COLO829 (cell line): ENCODE measurements around the gene PRSS2.
"Not testable (repeated sequence)": the region's sequence is repeated elsewhere in the genome, so short reads cannot be mapped to it uniquely, and the experiment has no call there.

ENCODE experiments used
- DNase-seq: peaks from one replicate; pipeline ENCODE4 v3.0.0; 2012; ENCODE audit warnings: low spot score

PRSS2 gene

DNA sequence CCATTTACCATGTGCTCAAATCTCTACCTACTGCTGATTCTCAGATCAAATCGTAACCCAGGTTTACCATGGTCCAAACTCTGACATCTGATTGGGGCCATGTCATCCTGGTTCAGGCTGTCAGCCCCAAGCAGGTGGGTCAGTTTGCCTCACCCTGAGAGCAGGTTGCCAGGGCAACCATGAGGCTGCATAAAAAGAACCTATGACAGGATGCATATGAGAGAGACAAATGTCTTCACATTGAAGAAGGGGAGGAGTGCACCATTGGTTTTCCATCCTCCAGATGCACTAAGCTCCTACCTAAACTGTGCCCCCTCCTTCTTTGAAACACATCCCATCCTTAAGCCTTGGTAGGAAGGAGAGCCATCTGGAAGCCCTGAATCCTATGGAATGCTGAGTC lies 11.3 kb upstream of the PRSS2 start:
- no peak for DNase-seq

- no peak for DNase-seq
These were observed 10.6 kb upstream of the PRSS2 start for GRCh38 chr7:142760071-142760642.

GRCh38 chr7:142761606-142762005 lies 9.2 kb upstream of the PRSS2 start:
- not testable (repeated sequence) for DNase-seq

- no peak for DNase-seq
These were observed 8.7 kb upstream of the PRSS2 start for GRCh38 chr7:142762104-142762503.

DNA sequence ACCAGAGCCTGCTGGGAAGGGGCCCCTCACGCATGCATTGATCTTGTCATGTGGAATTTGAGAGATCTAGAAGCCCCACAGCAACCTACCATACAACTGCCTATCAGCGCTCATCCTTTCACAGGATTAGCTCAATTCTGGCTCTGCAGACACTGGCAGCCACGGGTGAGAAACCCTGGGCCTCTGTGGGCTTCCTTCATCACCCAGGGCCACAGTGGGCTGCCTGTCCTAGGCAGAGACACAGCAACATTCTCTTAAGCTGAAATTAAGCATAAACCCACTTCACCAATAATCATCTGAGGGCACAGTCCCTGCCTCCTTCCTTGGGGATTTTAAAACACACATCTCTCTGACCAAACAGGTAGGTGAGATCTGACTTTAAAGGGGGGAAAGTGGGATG lies 3.3 kb upstream of the PRSS2 start:
- no peak for DNase-seq

DNA sequence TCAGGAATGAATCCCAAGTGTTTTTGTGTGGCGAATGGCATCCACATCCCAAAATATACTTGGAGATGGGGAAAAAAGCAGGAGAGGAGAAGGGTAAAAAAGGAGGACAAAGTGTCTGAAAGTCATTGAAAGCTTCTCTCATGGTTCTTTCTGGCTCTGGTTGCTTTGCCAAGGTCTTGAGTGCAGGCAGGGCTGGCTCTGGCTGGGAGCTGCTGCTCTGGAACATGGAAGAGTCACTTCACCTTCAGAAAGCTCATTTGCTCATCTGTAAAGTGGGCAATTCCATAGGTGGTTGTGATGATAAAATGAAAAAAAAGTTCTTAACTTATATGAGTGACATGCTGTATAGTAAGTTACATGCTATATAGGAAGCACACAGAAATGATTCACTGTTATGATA lies 2.9 kb upstream of the PRSS2 start:
- no peak for DNase-seq

- DNase-seq: not testable (repeated sequence)
These were observed 1.9 kb upstream of the PRSS2 start for GRCh38 chr7:142768885-142769284.

GRCh38 chr7:142771353-142771723 lies 568 bp downstream of the PRSS2 start:
- no peak for DNase-seq

GRCh38 chr7:142772051-142772450 lies 1.3 kb downstream of the PRSS2 start:
- no peak for DNase-seq

GRCh38 chr7:142772673-142773072 lies 1.9 kb downstream of the PRSS2 start:
- DNase-seq: no peak

- no peak for DNase-seq
These were observed 2.5 kb downstream of the PRSS2 start for GRCh38 chr7:142773230-142773629.

- DNase-seq: no peak
These were observed 3.4 kb downstream of the PRSS2 start for GRCh38 chr7:142773937-142774744.

GRCh38 chr7:142774826-142775225 lies 4.1 kb downstream of the PRSS2 start:
- DNase-seq: no peak

- DNase-seq: not testable (repeated sequence)
These were observed 4.8 kb downstream of the PRSS2 start for GRCh38 chr7:142775351-142776115.

- DNase-seq: no peak
These were observed 5.6 kb downstream of the PRSS2 start for GRCh38 chr7:142776206-142776844.

DNA sequence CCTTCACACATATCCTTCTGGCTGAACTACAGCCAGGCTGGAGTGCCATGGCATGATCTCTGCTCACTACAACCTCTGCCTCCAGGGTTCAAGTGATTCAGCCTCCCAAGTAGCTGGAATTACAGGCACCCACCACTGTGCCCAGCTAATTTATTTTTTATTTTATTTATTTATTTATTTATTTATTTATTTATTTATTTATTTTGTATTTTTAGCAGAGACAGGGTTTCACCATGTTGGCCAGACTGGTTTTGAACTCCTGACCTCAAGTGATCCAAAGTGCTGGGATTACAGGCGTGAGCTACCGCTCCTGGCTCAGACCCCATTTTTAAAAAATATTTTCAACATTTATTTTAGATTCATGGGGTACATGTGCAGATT lies 6.1 kb downstream of the PRSS2 start:
- not testable (repeated sequence) for DNase-seq

- DNase-seq: no peak
These were observed 6.5 kb downstream of the PRSS2 start for GRCh38 chr7:142777318-142777717.

- DNase-seq: peak; percentile 93
These were observed 12.4 kb downstream of the PRSS2 start for GRCh38 chr7:142782922-142783900.

DNA sequence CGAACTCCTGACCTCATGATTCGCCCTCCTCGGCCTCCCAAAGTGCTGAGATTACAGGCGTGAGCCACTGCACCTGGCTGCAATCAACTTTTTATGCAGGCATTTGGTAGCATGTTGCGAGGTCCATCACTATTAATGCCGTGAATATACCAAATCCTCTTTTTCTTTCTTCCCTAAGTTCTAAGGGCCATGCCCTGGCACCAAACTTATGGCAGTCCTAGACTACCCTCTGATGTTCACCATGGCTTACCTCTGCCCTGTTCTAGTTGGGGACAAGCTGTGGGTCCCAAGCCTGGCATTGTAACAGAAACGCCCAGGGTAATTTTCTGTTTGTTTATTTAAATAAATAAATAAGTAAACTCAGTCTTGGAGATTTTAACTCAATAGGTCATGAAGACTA lies 13.3 kb downstream of the PRSS2 start:
- DNase-seq: no peak

GRCh38 chr7:142784716-142785115 lies 13.9 kb downstream of the PRSS2 start:
- no peak for DNase-seq

DNA sequence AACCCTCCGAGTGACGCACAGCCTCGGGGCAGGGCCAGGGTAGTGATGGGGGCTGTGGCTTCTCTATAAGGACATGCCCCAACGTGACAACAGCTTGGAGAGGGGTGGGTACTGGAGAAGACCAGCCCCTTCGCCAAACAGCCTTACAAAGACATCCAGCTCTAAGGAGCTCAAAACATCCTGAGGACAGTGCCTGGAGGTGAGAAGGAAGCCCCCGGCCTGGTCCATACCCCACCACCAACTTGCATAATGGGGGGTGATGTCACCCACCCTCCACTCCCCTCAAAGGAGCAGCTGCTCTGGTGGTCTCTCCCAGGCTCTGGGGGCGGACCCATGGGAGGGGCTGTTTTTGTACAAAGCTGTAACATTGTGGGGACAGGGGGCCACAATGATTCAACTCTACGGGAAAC lies 15.1 kb downstream of the PRSS2 start:
- DNase-seq: no peak
